GOT3 (cell line): ENCODE measurements around the gene TMEM269.
"Not testable (repeated sequence)": the region's sequence is repeated elsewhere in the genome, so short reads cannot be mapped to it uniquely, and the experiment has no call there.

Source experiments
- DNase-seq: peaks from one replicate; lab custom pipeline; 2025; ENCODE audit warnings: mixed read lengths; lab: John Stamatoyannopoulos, UW

The TMEM269 gene

DNA sequence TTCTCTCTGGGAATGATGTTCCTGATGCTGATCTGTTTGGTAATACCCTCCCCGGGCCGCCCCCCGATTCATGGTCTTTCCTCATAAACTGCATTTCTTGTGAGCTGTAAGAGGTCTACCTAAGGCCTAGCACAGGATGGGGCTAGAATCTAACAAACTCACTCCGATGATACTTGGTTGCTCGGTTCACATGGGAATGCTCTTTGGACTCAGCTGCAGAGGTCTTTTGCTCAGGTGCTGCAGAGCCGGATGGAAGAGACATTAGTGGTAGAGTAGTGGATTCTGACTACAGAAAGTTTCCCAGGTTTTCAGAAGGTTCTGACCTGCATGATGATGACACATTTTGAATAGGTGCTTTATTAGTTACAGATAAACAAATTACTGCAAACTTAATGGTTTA is 8.3 kb upstream of the TMEM269 start:
- no peak for DNase-seq

DNA sequence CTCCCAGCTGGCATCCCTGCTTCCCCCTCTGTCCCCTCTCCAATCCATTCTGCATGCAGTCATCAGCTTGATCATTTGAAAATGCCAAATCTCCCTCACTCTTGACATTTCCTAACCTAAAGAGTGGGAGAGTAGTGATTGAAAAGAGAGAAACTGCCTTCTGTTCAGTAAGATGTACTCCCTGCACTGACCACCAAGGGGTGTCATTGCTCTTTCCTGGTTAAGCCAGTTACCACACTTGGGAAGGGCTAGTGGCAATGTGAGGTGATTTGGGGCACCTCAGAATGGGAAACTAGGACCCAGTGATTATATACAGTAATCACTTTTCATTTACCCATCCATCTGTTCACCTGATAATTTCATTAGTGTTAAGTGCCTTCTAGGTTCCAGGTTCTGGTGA is 6.9 kb upstream of the TMEM269 start:
- DNase-seq, result no peak

DNA sequence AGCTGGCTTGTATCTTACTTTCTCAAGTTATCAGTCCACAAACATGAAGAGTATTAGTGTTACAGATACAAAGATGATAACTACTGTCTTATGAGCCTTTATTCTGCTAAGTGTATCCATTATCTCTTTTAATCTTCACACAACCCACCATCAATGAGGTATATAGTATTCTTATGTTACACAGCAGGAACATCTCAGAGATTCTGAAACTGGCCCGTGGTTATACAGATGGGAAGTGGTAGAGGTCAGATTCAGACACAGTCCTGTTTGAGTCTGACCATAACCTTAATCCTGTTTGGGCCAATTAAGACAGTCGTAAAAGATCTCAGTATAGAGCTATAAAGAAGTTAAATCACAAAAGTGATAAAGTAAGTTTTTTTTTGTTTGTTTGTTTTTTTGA is 5.1 kb upstream of the TMEM269 start:
- no peak for DNase-seq

DNA sequence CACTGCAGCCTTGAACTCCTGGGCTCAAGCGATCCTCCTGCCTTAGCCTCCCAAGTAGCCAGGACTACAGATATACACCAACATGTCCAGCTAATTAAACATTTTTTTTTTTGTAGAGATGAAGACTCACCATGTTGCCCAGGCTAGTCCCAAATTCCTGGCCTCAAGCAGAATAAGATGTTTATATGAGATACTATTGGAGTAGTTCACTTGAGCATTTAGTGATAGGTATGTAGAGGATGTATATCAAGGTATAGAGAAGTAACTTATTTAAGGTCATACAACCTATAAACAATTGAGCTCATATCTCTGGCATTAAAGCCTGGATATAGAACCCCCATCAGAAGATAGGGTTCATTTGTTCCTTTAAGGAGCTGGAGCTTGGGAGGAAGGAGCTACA is 4.6 kb upstream of the TMEM269 start:
- DNase-seq, result no peak

DNA sequence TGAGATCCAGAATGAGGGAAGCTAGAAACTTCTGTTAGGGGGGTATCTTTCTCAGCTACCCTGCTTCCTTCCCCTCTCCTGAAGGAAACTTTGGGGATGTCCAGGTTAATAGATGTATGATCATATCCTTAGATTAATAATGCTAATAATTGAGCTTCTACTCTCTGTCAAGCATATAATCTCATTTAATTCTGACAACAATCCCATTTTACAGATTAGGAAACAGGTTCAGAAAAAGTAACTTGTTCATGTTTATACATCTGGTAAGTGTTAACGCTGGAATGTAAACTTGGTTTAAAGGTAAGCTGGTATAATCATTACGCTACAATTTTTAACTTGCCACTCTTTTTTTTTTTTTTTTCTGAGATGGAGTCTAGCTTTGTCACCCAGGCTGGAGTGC is 1.7 kb upstream of the TMEM269 start:
- no peak for DNase-seq

DNA sequence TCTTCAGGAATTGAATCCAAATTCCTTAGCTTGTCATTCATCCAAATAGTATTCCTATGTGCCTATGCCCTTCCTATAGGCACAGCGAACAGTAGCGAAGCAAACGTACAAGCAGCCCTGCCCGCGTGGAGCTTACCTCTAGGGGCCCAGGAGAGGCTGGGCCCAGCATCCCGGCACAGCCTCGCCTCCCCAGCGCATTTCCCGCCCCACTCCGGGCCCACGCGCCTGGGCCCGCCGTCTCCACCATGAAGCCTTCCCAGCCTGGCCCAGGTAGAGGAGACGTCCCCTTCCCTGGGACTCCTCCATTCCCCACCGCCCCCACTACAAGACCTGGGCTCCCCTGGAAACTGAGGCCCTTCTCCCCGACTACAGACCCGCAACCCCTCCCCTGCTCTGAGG is 245 bp upstream of the TMEM269 start:
- DNase-seq, result no peak

DNA sequence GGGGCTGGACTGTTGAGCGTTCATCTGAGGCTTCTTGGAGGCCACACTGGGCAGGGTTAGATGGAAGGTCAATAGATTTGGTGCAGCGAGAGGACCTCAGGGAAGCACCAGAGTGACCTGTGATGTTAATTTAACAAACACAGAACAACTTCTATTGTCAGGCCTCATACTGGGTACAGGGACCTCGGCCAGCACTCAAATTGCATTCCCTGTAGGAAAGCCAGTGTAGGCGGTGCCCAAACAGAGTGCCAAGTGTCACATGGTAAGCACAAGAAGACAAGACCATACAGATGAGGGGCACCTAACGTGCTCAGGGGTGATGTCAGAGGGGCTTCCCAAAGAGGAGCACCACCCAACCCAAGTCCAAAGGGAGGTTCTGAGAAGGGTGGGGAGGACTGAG is 1.3 kb downstream of the TMEM269 start:
- DNase-seq, result no peak

DNA sequence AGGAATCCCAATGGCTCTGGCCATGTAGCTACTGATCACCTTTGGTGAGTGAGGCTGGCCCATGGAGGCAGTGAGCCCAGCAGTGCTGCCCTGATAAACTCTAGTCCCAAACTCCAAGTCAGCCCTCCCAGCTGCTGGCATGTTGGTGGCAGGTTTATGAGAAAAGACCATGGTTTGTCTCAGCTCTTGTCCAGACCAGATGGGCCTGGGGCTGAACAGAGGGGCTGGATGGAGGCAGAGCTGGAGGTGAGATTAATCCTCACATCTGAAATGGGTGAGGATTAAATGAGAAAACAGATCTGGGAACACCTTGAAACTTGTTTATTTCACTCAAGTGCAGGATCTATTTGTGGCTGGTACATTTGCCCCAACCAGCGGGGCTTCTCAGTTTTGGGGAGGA is 3.2 kb downstream of the TMEM269 start:
- DNase-seq, result no peak

DNA sequence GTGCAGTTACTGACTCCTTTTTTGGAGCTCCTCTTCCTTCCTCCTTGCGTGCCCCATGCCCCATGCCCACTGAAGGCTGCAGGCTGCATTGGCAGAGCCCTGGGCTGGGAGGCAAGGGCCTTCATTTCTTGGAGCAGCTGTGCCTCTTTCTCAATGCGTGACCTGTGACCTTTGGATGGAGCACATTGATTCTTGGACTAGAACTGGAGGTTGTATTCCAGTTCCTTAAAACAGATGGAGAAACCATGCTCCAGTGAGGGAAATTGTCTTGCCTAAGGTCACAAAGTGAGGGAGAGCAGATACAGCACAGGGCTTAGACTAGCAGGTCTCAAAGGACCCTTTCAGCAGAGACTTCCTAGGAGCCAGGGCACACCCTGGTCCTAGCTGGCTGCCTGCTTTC is 9.0 kb downstream of the TMEM269 start:
- DNase-seq, result no peak

DNA sequence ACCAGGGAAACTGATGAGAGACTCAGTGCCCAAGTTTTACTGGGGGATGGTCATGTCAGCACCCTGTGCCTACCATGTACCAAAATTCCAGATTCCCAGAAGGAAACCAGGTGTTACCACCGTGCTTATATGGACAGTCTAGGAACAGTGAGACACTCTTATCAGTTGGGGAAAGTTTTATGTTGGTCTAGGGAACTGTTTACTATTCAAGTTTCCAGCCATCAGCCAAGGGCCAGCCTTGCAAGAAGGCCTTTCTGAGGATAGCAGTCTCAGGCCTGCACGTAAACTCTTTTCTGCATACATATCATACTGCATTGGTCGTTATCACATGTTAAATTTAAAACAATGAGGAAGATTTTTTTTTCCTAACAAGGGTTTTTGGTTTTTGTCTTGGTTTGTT is 12.6 kb downstream of the TMEM269 start:
- DNase-seq, result no peak

DNA sequence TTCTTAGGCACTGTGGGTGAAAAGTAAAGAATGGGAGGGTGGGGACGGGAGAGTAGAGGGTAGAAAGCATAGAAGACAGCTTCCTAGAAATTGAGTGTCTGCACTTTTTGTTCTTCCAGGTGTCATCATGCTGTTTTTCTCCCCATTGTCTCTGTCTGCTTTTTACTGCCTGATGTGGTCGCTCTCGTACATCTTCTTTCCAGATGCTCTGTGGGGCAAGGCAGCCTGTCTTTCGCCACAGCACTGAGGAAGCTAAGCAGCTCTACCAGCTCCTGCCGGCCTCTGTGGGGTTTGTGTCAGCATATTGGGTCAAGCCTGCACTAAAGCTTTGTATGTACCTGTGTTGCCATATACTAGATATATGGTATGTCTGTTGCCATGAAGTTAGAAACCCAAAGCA is 13.2 kb downstream of the TMEM269 start:
- DNase-seq, result no peak

DNA sequence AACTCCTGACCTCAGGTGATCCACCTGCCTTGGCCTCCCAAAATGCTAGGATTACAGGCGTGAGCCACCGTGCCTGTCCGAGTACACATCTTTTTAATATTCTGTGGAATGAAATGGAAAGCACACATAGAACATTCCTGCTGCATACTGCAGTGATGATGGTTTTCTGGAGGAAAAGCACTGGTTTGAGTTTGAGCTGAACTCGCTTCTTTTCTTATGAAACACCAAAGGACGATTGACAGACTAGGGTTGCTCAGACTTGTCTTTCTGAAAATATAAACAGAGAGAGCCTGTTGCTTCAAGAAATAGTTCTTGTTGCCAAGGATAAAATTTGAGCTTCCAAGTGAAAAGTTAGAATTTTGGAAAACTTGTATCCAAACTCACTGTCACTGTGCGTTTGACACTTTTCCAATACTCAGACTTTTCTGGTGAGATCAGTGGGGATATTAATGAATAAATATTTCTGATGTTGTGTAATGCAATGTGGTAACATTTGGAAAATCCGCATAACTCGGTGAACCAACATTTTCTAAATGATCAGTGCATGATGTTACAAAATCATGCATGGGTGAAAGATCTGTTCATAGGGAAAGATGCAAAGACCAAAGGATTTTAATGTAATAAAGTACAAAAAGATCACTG is 17.2 kb downstream of the TMEM269 start:
- no peak for DNase-seq

DNA sequence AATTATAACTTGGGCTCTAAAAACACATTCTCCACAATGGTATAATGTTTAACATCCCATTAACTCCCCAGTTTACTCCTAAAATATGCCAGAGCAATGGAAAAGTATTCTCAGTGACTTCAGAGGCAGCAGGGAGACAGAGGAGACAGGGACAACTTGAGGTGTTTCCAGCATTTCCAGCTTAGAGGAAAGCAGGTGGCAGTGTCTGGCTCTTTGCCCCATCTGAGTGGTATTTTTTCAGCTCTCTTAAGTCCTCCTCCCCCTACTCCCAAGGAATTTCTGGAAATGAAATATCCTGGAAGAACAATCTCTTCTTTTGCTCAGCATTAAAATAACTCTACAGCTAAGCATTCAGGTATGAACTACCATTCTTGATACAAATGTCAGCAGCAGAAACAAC is 21.4 kb downstream of the TMEM269 start:
- no peak for DNase-seq

DNA sequence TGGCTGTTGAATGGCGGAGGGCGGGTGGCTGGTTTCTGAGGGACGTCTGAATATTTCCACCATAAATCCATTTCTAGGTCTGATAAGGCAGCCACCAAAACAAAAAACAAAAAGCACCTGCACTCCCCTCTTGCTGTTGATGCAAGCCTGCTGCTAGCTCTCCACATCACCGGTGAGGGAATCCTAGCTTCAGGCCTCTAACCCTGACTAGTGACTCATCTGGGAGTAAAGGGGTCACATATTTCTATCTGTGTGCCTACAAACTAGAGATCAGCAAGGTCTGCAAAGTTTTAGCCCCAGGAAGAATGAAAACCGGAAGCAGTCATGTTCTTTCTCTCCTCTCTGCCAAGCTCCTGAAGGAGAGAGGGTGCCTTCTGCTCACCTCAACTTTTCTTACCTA is 21.8 kb downstream of the TMEM269 start:
- no peak for DNase-seq

DNA sequence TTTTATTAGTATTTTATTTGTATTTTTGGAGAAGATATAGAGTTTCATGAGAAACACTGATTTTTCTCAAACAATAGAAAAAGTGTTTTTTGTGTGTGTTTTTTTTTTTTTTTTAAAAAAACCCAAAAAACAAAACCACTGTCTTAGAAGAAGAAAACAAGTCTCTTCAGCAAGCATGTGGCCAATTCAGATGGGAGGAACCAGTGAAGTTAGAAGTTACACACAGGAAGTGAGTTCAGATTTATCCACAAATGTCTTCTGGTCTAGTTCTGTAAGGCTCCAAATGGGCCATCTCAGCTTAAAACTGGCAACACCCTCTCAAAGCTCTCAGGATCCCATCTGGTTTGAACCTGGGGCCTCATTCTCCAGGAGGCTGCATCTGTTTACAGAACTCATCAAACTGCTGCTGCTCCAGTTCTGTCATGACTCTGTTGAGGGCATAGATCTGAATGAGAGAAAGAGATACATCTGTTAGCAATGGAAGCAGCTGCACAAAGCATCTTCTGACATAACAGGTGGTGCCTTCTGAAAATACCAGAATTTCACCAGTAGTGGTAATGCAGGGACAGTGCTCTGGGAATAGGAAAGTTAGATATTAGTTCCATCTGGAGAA is 22.4 kb downstream of the TMEM269 start:
- DNase-seq, result no peak

DNA sequence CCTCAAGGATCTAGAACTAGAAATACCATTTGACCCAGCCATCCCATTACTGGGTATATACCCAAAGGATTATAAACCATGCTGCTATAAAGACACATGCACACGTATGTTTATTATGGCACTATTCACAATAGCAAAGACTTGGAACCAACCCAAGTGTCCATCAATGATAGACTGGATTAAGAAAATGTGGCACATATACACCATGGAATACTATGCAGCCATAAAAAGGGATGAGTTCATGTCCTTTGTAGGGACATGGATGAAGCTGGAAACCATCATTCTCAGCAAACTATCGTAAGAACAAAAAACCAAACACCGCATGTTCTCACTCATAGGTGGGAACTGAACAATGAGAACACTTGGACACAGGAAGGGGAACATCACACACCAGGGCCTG is 30.0 kb downstream of the TMEM269 start:
- DNase-seq, result not testable (repeated sequence)

DNA sequence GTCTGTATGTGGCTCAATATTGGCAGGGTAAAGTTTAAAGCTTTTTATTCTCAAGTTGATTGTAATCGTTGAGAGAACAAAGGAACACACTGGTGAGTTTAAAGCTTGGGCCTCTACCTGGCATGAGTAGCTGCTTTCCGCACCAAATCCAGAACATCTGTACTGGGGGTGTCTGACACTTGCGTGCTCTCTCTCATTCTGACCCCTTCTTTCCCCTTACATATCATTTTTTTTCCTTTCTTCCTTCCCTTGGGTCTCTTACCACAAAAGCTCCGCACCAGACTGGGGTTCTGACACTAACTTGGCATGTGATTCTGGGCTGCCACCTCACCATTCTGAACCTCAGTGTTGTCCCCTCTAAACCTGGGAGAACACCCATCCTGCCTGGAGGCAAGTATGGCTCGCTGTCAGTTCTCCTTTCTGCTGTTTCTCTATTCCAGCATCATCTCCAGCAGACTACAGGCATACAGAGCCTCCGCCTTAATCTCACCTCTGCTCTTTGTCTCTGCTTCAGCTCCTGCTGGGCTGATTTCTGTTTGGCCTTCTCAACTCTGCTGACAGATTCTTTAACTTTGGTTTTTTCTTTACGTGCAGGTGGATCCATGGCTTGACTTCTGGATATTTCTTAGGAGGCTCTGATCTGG is 31.3 kb downstream of the TMEM269 start:
- DNase-seq, result no peak

DNA sequence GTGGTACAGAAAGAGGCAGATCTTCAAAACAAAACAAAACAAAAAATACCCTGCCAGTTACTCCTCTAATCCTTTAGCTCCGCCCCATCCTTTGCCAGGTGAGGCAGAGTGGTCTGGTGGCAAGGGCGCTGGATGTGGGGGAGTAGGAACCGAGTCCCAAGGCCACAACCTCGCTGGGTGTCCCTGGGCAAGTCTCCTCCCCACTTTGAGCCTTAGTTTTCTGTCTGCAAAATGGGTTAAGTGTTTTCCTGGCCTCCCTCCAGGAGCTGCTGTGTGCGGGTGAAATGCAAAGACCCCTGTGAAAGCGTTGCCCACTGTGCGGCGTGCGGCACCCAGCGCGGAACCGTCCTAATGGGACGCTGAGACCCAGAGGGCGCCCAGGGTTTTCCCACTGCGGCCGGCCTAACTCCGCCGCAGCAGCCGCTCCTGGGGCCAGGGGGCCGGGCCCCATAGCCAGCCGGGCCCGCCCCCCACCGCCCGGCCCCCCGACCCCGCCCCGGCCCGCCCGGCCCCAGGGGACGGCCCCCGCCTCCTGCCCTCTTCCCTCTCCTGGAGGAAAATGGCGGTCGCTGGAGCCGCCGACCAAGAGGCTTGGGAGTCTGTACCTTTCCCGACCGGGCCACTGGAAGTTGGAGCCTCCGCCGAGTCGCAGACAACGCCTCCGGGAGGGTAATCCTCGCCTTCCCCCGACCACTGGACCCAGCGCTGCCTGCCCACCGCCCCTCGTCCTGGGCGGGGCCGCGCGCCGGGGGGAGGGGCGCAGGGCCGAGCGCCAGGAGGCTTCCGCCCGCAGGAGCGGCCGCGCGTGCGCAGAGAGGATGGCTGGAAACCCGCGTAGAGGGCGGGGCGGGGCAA is 32.0 kb downstream of the TMEM269 start, which contains the start of the genes ERMAP and SVBP:
ERMAP (plus strand) TSS at position 538 of the 855 bp plus-strand sequence. CDS start 13,327 bp downstream, outside the sequence.
SVBP (minus strand) TSS at position 813 of the 855 bp plus-strand sequence. CDS start 853 bp downstream, outside the sequence.
- DNase-seq, result peak; percentile 89

DNA sequence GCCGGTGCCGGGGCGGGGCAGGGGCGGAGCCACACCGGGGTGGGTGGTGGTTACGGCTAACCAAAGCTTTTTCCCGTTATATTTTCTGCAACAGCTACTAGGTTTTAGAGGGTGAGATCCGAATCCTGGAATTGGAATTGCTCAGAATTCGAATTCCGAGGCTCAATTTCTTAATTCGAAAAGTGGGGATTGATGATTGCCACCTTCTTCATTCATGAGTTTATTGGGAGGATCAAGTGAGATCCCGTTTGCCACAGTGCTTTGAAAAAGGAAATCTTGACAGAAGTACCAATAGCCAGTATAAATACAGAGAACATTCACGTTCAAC is 32.6 kb downstream of the TMEM269 start:
- DNase-seq, result no peak

DNA sequence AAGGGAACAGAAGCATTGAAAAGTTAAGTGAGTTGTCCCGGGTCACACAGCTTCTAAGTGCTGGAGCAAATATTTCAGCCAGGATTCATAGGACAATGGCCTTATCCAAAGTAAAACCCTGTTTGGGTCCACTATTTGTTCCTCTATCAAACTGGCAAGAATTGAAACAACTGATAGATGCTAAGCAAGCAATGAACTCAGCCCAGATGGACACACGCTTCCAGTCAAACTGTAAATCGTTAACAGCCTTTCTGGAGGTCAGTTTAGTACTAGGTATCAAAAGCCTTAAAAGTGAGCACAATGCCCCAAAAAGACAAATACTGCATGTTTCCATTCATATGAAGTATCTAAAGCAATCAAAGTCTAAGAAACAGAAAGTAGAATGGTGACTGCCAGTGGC is 33.2 kb downstream of the TMEM269 start:
- no peak for DNase-seq

DNA sequence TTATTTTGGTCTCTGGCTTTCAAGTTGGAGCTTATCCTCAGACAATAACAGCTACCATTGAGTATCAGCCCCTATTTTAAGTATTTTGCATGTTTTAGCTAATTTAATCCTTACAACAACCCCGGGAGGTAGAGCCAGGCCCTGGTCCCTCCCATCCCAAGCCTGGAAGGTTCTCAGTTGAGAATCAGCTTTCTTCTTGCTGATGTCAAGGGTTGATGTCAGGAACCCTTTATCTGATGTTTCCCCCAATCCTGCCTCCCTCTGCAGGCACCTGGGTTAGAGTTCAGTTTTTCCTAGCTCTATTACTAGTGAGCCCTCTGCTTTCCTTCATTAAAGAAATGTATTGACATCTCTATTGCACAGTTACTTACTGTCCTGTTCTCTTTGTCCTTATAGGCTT is 36.0 kb downstream of the TMEM269 start:
- no peak for DNase-seq

DNA sequence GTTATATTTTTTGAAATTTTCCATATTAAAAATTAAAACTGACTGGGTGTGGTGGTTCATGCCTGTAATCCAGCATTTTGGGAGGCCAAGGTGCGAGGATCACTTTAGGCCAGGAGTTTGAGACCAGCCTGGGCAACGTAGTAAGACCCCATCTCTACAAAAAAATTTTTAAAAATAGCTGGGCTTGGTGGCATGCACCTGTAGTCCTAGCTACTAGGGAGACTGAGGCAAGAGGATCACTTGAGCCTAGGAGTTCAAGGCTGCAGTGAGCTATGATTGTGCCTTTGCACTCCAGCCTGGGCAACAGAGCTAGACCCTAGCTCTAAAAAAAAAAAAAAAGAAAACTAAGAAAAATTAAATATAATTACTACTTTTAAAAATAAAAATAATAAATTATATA is 36.9 kb downstream of the TMEM269 start:
- DNase-seq, result no peak
